Esophagus muscularis mucosa (tissue), 4 donors: ENCODE data around the gene FAM240A.

Experiments used
- EP300 ChIP-seq: sonication (generic); formaldehyde crosslinking; IDR thresholded peaks from one replicate; pipeline ENCODE4 v1.6.1; 2017; ENCODE audit warnings: antibody characterized with exemption
- POLR2A ChIP-seq: fragments of 450-650 bp; IDR thresholded peaks from one replicate; pipeline ENCODE4 v1.6.1; 2017; ENCODE audit warnings: antibody characterized with exemption, moderate library complexity, mild to moderate bottlenecking, low read depth
- POLR2AphosphoS5 ChIP-seq, 2 donors: sonication (generic); formaldehyde crosslinking; IDR thresholded peaks; one replicate each; pipeline ENCODE4 v1.6.1; 2017; ENCODE audit warnings: antibody characterized with exemption in 2 of 2
- TF ChIP-seq, protein P1 (sequence below), 3 experiments: fragments of 200-600 bp in 2 of 3; fragments of 450-650 bp in 1 of 3; sonication (generic) in 2 of 3; IDR thresholded peaks; one replicate each; pipeline ENCODE4 v1.5.1; 2017 to 2019; ENCODE audit warnings: antibody characterized with exemption in 3 of 3, mild to moderate bottlenecking in 2 of 3, moderate library complexity in 1 of 3

DNA sequence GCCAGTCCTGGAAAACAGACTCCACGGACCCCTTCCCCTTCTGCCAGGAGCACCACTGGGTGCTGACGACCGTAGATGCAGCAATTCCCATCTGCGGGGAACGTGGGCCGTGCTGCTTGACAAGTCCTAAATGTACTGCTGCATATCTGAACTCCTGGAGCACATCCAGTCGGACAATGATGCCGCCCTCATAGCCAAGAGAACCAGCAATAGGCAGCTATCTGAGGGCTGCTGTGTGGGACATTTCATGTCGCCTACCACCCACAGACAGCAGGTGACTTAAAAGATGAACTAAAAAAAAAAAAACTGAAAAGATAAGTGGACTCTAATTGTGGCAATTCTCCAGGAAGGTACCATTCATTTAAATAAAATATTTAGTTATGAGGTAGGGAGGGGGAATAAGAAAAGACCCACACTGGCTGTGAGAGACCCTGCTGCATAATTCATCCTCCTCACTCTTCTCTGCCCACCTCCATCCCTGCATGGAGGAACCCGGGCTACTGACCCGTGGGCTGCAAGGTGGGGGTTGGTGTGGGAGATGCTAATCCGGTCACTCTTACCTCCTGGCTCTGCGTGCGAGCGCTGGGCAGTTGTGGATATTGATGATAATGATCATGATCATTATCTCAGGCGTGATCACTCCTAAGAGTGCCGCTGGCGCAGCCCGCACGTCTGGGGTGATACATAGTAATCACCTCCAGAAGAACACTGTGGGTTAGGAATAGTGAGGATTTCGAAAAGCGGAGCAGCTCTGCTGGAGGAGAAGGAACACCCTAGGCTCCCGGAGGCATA, 52.8 kb downstream of the FAM240A start:
- TF ChIP-seq, protein P1, sequence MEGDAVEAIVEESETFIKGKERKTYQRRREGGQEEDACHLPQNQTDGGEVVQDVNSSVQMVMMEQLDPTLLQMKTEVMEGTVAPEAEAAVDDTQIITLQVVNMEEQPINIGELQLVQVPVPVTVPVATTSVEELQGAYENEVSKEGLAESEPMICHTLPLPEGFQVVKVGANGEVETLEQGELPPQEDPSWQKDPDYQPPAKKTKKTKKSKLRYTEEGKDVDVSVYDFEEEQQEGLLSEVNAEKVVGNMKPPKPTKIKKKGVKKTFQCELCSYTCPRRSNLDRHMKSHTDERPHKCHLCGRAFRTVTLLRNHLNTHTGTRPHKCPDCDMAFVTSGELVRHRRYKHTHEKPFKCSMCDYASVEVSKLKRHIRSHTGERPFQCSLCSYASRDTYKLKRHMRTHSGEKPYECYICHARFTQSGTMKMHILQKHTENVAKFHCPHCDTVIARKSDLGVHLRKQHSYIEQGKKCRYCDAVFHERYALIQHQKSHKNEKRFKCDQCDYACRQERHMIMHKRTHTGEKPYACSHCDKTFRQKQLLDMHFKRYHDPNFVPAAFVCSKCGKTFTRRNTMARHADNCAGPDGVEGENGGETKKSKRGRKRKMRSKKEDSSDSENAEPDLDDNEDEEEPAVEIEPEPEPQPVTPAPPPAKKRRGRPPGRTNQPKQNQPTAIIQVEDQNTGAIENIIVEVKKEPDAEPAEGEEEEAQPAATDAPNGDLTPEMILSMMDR (IDR thresholded peaks at IDR 0.05), result no peak
- TF ChIP-seq POLR2AphosphoS5 (IDR thresholded peaks at IDR 0.05) (no peak), POLR2A (no peak), EP300 (no peak)
